ENCODE measurements around the gene POLD3. TPM values are rescaled to one million over a fixed set of nuclear protein-coding genes. Genes with fewer than 3 reads are reported as not detected.

POLD3 gene
- total RNA-seq, 1 experiment from 2014 or later = 18.9 TPM

DNA sequence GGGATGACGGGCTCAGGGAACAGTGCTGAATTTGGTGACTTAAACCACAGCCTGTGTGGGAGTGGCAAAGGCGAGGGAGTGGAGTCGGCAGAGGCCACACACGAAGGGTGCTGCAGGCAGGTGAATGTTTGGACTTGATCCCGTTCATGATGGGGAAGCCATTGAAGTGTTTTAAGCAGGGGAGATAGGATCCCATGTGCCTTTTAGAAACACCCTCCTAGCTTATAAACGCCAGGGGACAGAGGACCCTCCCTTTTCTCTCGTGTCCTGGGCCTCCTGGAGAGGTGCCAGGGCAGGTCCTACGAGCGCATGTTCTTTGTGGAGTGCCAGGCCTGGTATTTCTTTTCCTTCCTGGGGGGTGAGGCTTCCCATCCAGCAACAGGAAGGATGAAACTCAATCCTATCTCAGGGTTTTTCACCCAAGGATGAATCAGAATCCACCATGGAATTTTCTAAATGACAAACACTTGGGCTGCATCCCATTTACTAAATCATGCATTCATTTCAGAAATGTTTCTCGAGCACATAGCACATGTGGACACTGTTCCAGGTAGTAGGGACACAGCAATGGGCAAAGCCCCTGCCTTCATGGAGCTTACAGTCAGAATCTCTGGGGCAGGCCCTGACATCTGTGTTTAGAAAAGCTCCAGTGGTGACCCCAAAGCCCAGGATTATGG is 79.3 kb downstream of the POLD3 start:
- no peaks in the 10 kb centered on the region for H3K9me2 ChIP-seq (ENCODE audit: insufficient read depth)
- intact Hi-C loops (cut with micrococcal nuclease) = no loop called here
- POLR2A ChIA-PET = no interaction called here
- no peaks in the 10 kb centered on the region for H3K4me1 ChIP-seq (ENCODE audit: control insufficient read depth in 1 of 2, insufficient read depth in 2 of 2, low read length in 2 of 2)
- no peaks in the 10 kb centered on the region for H3K79me2 ChIP-seq (ENCODE audit: insufficient read depth, low read length)
- TF ChIP-seq ZFX (IDR thresholded peaks at IDR 0.05) (no peak), POLR2A (IDR thresholded peaks at IDR 0.05; ENCODE audit: borderline replicate concordance, extremely low read depth, insufficient read depth, insufficient read length) (no peak), JUND (IDR thresholded peaks at IDR 0.05) (no peak), SIN3A (IDR thresholded peaks at IDR 0.05; ENCODE audit: low read depth) (no peak), SRF (IDR thresholded peaks at IDR 0.05; ENCODE audit: low read depth) (no peak), RAD21 (IDR thresholded peaks at IDR 0.05; ENCODE audit: low read depth) (no peak), EZH2phosphoT487 (IDR thresholded peaks at IDR 0.05; ENCODE audit: borderline replicate concordance) (no peak), FOSL1 (IDR thresholded peaks at IDR 0.05; ENCODE audit: low read depth) (no peak), TCF7L2 (IDR thresholded peaks at IDR 0.05; ENCODE audit: borderline replicate concordance, extremely low read depth, insufficient read depth, insufficient read length) (no peak), CEBPB (IDR thresholded peaks at IDR 0.05; ENCODE audit: low read depth) (no peak), CBX3 (IDR thresholded peaks at IDR 0.05; ENCODE audit: low read depth) (no peak), POLR2AphosphoS5 (IDR thresholded peaks at IDR 0.05; ENCODE audit: low read depth, low read length) (no peak)
- TF ChIP-seq, protein P1, sequence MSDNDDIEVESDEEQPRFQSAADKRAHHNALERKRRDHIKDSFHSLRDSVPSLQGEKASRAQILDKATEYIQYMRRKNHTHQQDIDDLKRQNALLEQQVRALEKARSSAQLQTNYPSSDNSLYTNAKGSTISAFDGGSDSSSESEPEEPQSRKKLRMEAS (IDR thresholded peaks at IDR 0.05) = no peak
- TF ChIP-seq, protein P2, sequence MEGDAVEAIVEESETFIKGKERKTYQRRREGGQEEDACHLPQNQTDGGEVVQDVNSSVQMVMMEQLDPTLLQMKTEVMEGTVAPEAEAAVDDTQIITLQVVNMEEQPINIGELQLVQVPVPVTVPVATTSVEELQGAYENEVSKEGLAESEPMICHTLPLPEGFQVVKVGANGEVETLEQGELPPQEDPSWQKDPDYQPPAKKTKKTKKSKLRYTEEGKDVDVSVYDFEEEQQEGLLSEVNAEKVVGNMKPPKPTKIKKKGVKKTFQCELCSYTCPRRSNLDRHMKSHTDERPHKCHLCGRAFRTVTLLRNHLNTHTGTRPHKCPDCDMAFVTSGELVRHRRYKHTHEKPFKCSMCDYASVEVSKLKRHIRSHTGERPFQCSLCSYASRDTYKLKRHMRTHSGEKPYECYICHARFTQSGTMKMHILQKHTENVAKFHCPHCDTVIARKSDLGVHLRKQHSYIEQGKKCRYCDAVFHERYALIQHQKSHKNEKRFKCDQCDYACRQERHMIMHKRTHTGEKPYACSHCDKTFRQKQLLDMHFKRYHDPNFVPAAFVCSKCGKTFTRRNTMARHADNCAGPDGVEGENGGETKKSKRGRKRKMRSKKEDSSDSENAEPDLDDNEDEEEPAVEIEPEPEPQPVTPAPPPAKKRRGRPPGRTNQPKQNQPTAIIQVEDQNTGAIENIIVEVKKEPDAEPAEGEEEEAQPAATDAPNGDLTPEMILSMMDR (IDR thresholded peaks at IDR 0.05 in 2 of 3, conservative IDR thresholded peaks at IDR 0.05 in 1 of 3; ENCODE audit: borderline replicate concordance in 1 of 3, insufficient read depth in 1 of 3, low read depth in 2 of 3, low read length in 2 of 3) = no peak
- RAD21 ChIA-PET (ENCODE audit: low non-redundant PET in 1 of 2, low total read pairs in 2 of 2, uncharacterized antibody in 2 of 2, unreplicated experiment in 2 of 2) = no interaction called here
- no peak overlapping the region for H3K4me2 ChIP-seq (ENCODE audit: low read length)
- no peak overlapping the region for H3K27ac ChIP-seq (ENCODE audit: low read depth, low read length)
- ATAC-seq = no peak
- H3K27me3 ChIP-seq (ENCODE audit: insufficient read depth, low read length) = no peaks in the 10 kb centered on the region
- CTCF ChIA-PET = no interaction called here
- H2AFZ ChIP-seq (ENCODE audit: low read depth, low read length, poor library complexity, severe bottlenecking) = no peak overlapping the region
- BruUV-seq (replicated peaks) = no TSS peak
- no peak for DNase-seq (ENCODE audit: low read depth, low spot score)
- H3K4me3 ChIP-seq (replicated peaks in 1 of 2; ENCODE audit: low read depth in 1 of 2, low read length in 2 of 2) = no peak overlapping the region
- no peaks in the 10 kb centered on the region for H4K20me1 ChIP-seq (ENCODE audit: insufficient read depth)
- no peaks in the 10 kb centered on the region for H3K9me3 ChIP-seq (ENCODE audit: control insufficient read depth in 1 of 2, insufficient read depth in 1 of 2, low read depth in 1 of 2, low read length in 2 of 2)
- H3K36me3 ChIP-seq (ENCODE audit: control insufficient read depth in 1 of 2, insufficient read depth in 2 of 2, low read length in 2 of 2) = no peaks in the 10 kb centered on the region
- no peak overlapping the region for H3K9ac ChIP-seq (ENCODE audit: low read length)
